AG09309 (cell line): Measurements from ENCODE around the gene MTO1.

Experiments
- DNase-seq: peaks from one replicate; pipeline ENCODE4 v3.0.0-alpha.2; 2010; ENCODE audit warnings: low read depth
- H3K4me3 ChIP-seq: 2 replicates; pipeline ENCODE4 v1.5.1; 2011; ENCODE audit warnings: mild to moderate bottlenecking, low read depth, low read length, moderate library complexity; ENCODE audit not compliant: control insufficient read depth
- CTCF ChIP-seq: IDR thresholded peaks from 2 replicates; pipeline ENCODE4 v1.5.1; 2011; ENCODE audit warnings: mild to moderate bottlenecking, low read depth, low read length, inconsistent platforms; ENCODE audit not compliant: insufficient read depth, control insufficient read depth; ENCODE audit errors: missing control alignments

Gene MTO1

GRCh38 chr6:73461537-73462350, at the start of gene MTO1:
MTO1 (plus strand) TSS chr6:73461737; CDS start chr6:73461855, 118 bp downstream.
- no peak for TF ChIP-seq CTCF
- DNase-seq, result peak; percentile 59
- peak within 1 kb of the TSS; percentile 86 for H3K4me3 ChIP-seq

- no peak for DNase-seq
- TF ChIP-seq CTCF, result no peak
Measured at GRCh38 chr6:73413102-73413501, 48.4 kb upstream of the MTO1 start.

GRCh38 chr6:73418081-73418741, 43.3 kb upstream of the MTO1 start:
- no peak overlapping the region for H3K4me3 ChIP-seq
- DNase-seq, result no peak
- no peak for TF ChIP-seq CTCF

More at GRCh38 chr6:73413102-73413501, 48.4 kb upstream of the MTO1 start:
- no peak overlapping the region for H3K4me3 ChIP-seq

- TF ChIP-seq CTCF, result no peak
- no peak for DNase-seq
- no peak overlapping the region for H3K4me3 ChIP-seq
Measured at GRCh38 chr6:73421534-73421933, 40.0 kb upstream of the MTO1 start.

- TF ChIP-seq CTCF, result no peak
- H3K4me3 ChIP-seq, result no peak overlapping the region
- DNase-seq, result no peak
Measured at GRCh38 chr6:73435236-73435635, 26.3 kb upstream of the MTO1 start.

GRCh38 chr6:73443555-73443954, 18.0 kb upstream of the MTO1 start:
- no peak for DNase-seq
- H3K4me3 ChIP-seq, result no peak overlapping the region
- TF ChIP-seq CTCF, result no peak
